B cell (primary cell): ENCODE data around the gene KNTC1.

ENCODE experiments used
- CTCF ChIP-seq: fragments of 200-600 bp; IDR thresholded peaks from one replicate; pipeline ENCODE4 v1.8.0; 2022; ENCODE audit warnings: antibody characterized with exemption, mild to moderate bottlenecking
- EZH2 ChIP-seq: IDR thresholded peaks from 2 replicates; pipeline ENCODE4 v1.6.1; 2012; ENCODE audit warnings: borderline replicate concordance, low read depth, mild to moderate bottlenecking, moderate library complexity, low read length; ENCODE audit not compliant: insufficient read depth, poor library complexity, severe bottlenecking

GRCh38 chr12:122547330-122547729, 20.3 kb downstream of the KNTC1 start:
- TF ChIP-seq CTCF: no peak
- TF ChIP-seq EZH2: no peak
